SU-DHL-6 (cell line): Measurements from ENCODE around the gene FREY1.

ENCODE experiments used
- EZH2phosphoT487 ChIP-seq: fragments of 200-600 bp; sonication (generic), shearing (Covaris generic); conservative IDR thresholded peaks from 2 replicates; pipeline ENCODE4 v1.6.1; 2018; ENCODE audit warnings: mild to moderate bottlenecking, antibody characterized with exemption, low read length, moderate library complexity, mixed read lengths
- TF ChIP-seq, protein P1 (sequence below): fragments of 200-600 bp; sonication (generic); IDR thresholded peaks from one replicate; pipeline ENCODE4 v1.5.1; 2017; ENCODE audit warnings: antibody characterized with exemption, mild to moderate bottlenecking, low read length, moderate library complexity; ENCODE audit not compliant: insufficient read depth, poor library complexity, severe bottlenecking

DNA sequence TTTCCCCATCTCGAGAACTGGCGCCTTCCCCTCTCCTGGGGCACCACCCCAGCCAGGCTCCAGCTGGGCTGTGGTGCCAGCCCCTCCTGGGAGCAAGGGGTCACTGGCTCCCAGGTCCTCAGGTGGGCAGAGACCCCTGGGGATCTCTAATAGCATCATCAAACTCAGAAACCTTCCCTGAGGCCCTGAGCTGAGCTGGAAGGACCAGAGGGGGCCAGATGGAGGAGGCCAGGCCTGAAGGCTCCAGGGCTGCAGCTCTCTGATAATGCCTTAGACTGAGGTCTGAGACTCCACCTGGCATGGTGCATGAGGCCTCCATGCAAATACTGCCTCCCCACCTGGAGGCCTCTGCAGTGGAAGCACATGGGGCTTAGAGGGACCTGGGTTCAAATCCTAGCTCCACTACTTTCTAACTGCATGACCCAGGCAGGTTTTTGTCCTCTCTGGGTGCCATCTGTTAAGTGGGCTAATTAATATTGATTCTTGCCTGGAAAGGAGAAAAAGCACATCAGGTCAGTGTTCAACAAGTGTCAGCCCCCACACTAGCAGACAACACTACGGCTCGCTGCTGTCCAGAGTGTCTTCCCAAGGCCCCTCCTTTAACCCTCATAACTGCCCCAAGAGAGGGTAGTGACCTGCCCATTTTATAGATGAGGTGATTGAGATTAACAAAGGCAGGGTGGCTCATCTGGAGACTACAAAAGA is 20.1 kb downstream of the FREY1 start:
- TF ChIP-seq, protein P1, sequence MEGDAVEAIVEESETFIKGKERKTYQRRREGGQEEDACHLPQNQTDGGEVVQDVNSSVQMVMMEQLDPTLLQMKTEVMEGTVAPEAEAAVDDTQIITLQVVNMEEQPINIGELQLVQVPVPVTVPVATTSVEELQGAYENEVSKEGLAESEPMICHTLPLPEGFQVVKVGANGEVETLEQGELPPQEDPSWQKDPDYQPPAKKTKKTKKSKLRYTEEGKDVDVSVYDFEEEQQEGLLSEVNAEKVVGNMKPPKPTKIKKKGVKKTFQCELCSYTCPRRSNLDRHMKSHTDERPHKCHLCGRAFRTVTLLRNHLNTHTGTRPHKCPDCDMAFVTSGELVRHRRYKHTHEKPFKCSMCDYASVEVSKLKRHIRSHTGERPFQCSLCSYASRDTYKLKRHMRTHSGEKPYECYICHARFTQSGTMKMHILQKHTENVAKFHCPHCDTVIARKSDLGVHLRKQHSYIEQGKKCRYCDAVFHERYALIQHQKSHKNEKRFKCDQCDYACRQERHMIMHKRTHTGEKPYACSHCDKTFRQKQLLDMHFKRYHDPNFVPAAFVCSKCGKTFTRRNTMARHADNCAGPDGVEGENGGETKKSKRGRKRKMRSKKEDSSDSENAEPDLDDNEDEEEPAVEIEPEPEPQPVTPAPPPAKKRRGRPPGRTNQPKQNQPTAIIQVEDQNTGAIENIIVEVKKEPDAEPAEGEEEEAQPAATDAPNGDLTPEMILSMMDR = no peak
- TF ChIP-seq EZH2phosphoT487 = no peak
